Fibroblast of skin of right quadriceps (primary cell): ENCODE data around the gene TRPV3.
"Not testable (repeated sequence)": the region's sequence is repeated elsewhere in the genome, so short reads cannot be mapped to it uniquely, and the experiment has no call there.

Experiments used
- DNase-seq: peaks from one replicate; pipeline ENCODE4 v3.0.0-alpha.2; 2013

The TRPV3 gene

GRCh38 chr17:3573246-3574100, 15.9 kb upstream of the TRPV3 start:
- no peak for DNase-seq

GRCh38 chr17:3572231-3572630, 14.6 kb upstream of the TRPV3 start:
- DNase-seq: no peak

- DNase-seq: no peak
Observed at GRCh38 chr17:3571043-3571900, 13.7 kb upstream of the TRPV3 start.

- DNase-seq: no peak
Observed at GRCh38 chr17:3569534-3570137, 12.0 kb upstream of the TRPV3 start.

- DNase-seq: no peak
Observed at GRCh38 chr17:3566551-3566950, 8.9 kb upstream of the TRPV3 start.

- DNase-seq: no peak
Observed at GRCh38 chr17:3565143-3565542, 7.5 kb upstream of the TRPV3 start.

- not testable (repeated sequence) for DNase-seq
Observed at GRCh38 chr17:3564241-3564640, 6.6 kb upstream of the TRPV3 start.

- no peak for DNase-seq
Observed at GRCh38 chr17:3559270-3559645, 1.6 kb upstream of the TRPV3 start.

- DNase-seq: no peak
Observed at GRCh38 chr17:3558603-3559269, 1.1 kb upstream of the TRPV3 start.

GRCh38 chr17:3556916-3557767, 470 bp downstream of the TRPV3 start:
- DNase-seq: no peak

- no peak for DNase-seq
Observed at GRCh38 chr17:3556239-3556915, 1.2 kb downstream of the TRPV3 start.

- DNase-seq: no peak
Observed at GRCh38 chr17:3555189-3555796, 2.3 kb downstream of the TRPV3 start.

GRCh38 chr17:3554440-3554839, 3.2 kb downstream of the TRPV3 start:
- DNase-seq: no peak

GRCh38 chr17:3553419-3554401, 3.9 kb downstream of the TRPV3 start:
- no peak for DNase-seq

- DNase-seq: no peak
Observed at GRCh38 chr17:3552916-3553315, 4.7 kb downstream of the TRPV3 start.

- DNase-seq: no peak
Observed at GRCh38 chr17:3551189-3551588, 6.4 kb downstream of the TRPV3 start.

GRCh38 chr17:3549610-3550162, 7.9 kb downstream of the TRPV3 start:
- DNase-seq: no peak

- DNase-seq: no peak
Observed at GRCh38 chr17:3547628-3548027, 10.0 kb downstream of the TRPV3 start.

GRCh38 chr17:3546997-3547396, 10.6 kb downstream of the TRPV3 start:
- DNase-seq: no peak
